Measurements from ENCODE around the gene MAPRE2.

- TF ChIP-seq CTCF (IDR thresholded peaks at IDR 0.05; ENCODE audit: insufficient read depth, low read length, poor library complexity, severe bottlenecking): no peak
- TF ChIP-seq EZH2phosphoT487 (conservative IDR thresholded peaks at IDR 0.05; ENCODE audit: low read length): no peak
These were observed 17.0 kb upstream of the MAPRE2 start for GRCh38 chr18:35024196-35024595.

All from SU-DHL-6 (cell line).